ENCODE results near the gene NECAB3.

The NECAB3 gene

DNA sequence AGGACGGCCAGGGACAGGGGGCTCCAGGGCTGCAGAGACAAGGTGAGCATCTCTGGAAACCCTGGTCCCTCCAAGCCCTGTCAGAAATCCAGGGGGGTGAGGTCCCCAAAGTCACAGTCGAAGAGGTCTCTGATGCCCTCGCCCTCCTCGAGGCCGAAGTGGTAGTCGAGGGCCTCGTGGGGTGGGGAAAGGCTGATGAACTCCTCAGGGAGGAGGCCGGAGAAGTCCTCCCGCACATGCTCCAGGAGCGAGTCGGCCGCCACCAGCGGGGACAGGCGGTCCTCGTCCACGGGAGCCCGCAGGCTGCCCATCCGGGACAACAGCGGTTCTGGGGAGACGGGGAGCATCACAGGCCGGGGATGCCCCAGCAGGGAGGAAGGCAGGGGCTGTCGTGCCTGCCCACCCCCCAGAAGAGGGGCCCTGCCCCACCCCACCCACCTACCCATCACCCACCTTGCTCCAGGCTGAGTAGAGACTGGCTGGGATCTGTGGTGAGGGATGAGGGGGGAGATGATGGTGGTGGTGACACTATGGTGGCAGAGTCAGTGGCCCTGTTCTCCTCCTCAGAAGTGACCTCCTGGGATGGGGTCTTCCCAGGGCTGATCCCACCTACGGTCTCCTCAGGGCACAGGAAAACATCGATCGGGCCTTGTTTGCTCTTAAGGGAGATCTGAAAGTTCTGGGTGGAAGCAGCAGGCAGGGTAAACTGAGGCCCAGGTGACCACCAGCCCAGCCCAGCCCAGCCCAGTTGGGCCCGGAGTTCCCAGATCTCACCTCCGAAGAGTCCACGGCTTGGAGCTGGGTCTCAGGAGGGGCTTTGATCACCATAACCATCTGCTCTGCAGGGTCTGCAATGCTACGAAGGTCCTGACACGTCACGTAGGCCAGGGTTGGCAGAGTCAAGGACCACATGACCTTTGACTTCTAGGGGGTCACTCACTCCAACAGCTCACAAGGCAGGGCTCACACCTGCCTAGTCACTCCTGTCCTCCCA, 2.7 kb upstream of the NECAB3 start:
- Histone ChIP-seq H3K4me1 (ENCODE audit: control insufficient read depth, insufficient read depth, low read length, unreplicated experiment) (peaks cover 36% of the 10 kb centered on the region), H2AFZ (ENCODE audit: low read length, unreplicated experiment) (no peak overlapping the region), H3K4me3 (ENCODE audit: low read depth, low read length) (no peak overlapping the region), H3K36me3 (ENCODE audit: insufficient read depth, low read length) (0 out of 2 replicates have a peak, but pooled peaks cover 8% of the 10 kb centered on the region), H3K79me2 (ENCODE audit: control insufficient read depth, insufficient read depth, low read length, unreplicated experiment) (peaks cover 18% of the 10 kb centered on the region), H3K27ac (ENCODE audit: low read depth, low read length) (no peak overlapping the region), H3K27me3 (ENCODE audit: insufficient read depth, low read length) (no peaks in the 10 kb centered on the region)

DNA sequence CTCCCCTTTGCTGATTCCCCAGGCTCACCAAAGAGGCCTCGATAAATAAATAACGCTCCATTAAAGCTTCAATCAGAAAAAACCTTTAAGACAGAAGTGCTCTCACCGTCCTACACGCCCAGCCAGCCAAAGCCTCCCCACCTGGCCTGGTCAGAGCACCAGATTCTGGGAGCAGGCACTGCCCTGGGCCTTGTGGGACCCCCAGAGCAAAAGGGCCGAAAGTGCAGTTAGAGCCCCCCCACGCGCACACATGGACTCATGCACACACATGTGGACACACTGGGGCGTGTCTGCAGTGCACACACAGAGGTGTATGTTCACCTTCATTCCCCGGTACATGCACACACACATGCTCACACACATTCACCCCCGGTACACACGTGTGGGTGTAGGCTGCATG, 1.9 kb upstream of the NECAB3 start:
- Histone ChIP-seq H3K36me3 (ENCODE audit: insufficient read depth, low read length) (0 out of 2 replicates have a peak, but pooled peaks cover 8% of the 10 kb centered on the region), H3K27ac (ENCODE audit: low read depth, low read length) (no peak overlapping the region), H3K27me3 (ENCODE audit: insufficient read depth, low read length) (no peaks in the 10 kb centered on the region), H3K4me1 (ENCODE audit: control insufficient read depth, insufficient read depth, low read length, unreplicated experiment) (peaks cover 32% of the 10 kb centered on the region), H2AFZ (ENCODE audit: low read length, unreplicated experiment) (no peak overlapping the region), H3K4me3 (ENCODE audit: low read depth, low read length) (no peak overlapping the region), H3K79me2 (ENCODE audit: control insufficient read depth, insufficient read depth, low read length, unreplicated experiment) (peaks cover 13% of the 10 kb centered on the region)

DNA sequence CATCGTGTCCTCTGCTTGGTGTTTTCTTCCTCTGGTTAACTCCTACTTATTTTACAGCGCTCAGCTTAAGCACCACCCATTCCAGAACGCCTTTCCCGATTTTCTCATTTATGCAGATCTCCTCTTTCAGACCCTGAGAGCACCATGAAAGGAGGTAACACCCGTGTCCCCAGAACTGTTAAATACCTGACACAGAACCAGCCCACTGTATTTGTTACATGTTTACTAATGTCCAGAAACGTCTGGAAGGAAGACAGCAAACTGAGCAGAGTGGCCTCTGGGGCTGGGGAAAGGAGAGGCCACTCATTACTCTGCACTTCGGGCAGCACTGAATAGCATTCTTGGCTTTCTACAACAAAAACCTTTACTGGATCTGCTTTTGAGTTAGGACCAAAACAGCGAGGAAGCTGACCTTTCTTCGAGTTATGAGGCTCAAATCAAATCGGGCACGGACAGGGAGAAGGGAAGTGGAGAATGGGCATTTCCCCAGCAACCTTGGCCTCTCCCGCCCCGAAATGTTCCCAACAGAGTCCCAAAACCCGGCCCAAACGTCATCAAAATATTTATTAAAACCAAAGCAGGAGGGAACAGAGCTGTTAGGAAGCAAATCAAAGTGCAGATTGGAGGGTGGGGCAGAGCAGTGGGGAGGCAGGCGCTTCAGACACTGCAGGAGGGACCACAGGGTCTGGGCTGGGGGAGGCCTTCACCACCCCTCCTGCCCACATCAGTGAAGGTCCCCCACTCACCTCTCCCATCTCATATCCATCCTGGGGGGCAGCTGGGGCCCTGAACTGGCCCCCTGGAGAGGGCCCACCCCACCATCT, 1.1 kb upstream of the NECAB3 start:
- Histone ChIP-seq H3K27ac (ENCODE audit: low read depth, low read length) (peak overlapping the region; percentile 44), H2AFZ (ENCODE audit: low read length, unreplicated experiment) (no peak overlapping the region), H3K4me1 (ENCODE audit: control insufficient read depth, insufficient read depth, low read length, unreplicated experiment) (peaks cover 25% of the 10 kb centered on the region), H3K36me3 (ENCODE audit: insufficient read depth, low read length) (0 out of 2 replicates have a peak, but pooled peaks cover 8% of the 10 kb centered on the region), H3K79me2 (ENCODE audit: control insufficient read depth, insufficient read depth, low read length, unreplicated experiment) (peaks cover 13% of the 10 kb centered on the region), H3K4me3 (ENCODE audit: low read depth, low read length) (peak overlapping the region; percentile 88), H3K27me3 (ENCODE audit: insufficient read depth, low read length) (no peaks in the 10 kb centered on the region)

DNA sequence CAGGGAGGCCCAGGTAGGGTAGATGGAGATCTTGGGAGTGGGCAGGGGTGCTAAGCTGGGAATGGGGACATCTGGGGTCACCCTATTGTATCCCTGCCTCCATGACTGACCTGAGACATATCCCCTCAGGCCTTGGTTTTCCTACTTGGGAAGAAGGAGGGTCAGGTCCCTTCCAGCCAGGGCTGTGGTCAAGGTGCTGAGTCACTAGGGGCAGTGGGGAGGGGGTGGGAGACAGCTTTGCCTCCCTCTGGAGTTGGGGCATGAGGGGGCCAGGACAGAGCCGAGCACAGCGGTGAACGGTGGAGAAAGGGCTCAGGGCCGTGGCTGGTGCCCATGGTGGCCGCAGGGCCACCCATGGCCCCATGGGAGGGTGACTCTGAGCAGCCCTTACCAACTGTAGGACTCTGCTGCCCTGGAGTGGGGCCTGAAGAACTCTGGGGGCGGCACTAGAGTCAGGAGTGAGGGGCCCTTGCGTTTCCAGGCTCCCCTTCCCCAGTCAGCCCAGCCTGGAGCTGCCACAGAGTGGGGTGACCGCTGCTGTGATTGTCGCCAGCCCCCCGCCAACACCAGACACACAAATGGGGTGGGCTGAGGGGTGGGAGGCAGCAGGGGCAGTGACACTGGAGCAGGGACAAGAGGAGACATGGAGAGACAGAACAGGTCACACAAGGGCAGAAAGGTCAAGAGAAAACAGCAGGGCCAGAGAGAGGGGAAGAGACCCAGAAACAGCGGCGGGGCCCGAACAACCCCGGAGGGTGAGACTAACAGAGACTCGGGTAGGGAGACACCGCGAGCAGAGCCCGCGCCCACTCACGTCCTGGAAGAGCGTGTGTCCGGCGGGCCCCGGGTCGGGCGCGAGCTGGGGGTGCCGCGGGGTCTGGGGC, 576 bp downstream of the NECAB3 start:
- H3K27ac ChIP-seq (ENCODE audit: low read depth, low read length) = 0 out of 2 replicates have a peak overlapping the region, but pooled peaks have one; percentile 2
- H3K79me2 ChIP-seq (ENCODE audit: control insufficient read depth, insufficient read depth, low read length, unreplicated experiment) = peaks cover 13% of the 10 kb centered on the region
- no peaks in the 10 kb centered on the region for H3K27me3 ChIP-seq (ENCODE audit: insufficient read depth, low read length)
- peaks cover 22% of the 10 kb centered on the region for H3K4me1 ChIP-seq (ENCODE audit: control insufficient read depth, insufficient read depth, low read length, unreplicated experiment)
- H3K4me3 ChIP-seq (ENCODE audit: low read depth, low read length) = peak overlapping the region; percentile 88
- H2AFZ ChIP-seq (ENCODE audit: low read length, unreplicated experiment) = no peak overlapping the region
- H3K36me3 ChIP-seq (ENCODE audit: insufficient read depth, low read length) = 0 out of 2 replicates have a peak, but pooled peaks cover 8% of the 10 kb centered on the region

DNA sequence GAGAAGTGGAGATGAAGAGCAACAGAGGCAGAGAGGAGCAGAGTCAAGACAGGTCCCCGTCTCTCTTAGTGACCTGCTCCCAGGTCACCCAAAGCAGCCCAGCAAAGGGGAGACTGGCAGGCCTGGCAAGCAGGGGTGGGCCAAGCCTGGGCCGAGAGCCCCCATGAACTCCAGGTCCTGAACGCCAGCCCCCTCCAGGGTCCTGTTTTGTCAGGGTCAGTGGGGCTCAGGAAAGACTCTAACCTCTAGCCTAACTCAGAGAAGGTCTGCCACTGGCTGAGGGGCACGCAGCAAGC, 1.2 kb downstream of the NECAB3 start:
- peak overlapping the region; percentile 88 for H3K4me3 ChIP-seq (ENCODE audit: low read depth, low read length)
- H3K79me2 ChIP-seq (ENCODE audit: control insufficient read depth, insufficient read depth, low read length, unreplicated experiment) = peaks cover 13% of the 10 kb centered on the region
- no peak overlapping the region for H2AFZ ChIP-seq (ENCODE audit: low read length, unreplicated experiment)
- 0 out of 2 replicates have a peak, but pooled peaks cover 8% of the 10 kb centered on the region for H3K36me3 ChIP-seq (ENCODE audit: insufficient read depth, low read length)
- H3K27me3 ChIP-seq (ENCODE audit: insufficient read depth, low read length) = no peaks in the 10 kb centered on the region
- H3K27ac ChIP-seq (ENCODE audit: low read depth, low read length) = no peak overlapping the region
- peaks cover 25% of the 10 kb centered on the region for H3K4me1 ChIP-seq (ENCODE audit: control insufficient read depth, insufficient read depth, low read length, unreplicated experiment)

DNA sequence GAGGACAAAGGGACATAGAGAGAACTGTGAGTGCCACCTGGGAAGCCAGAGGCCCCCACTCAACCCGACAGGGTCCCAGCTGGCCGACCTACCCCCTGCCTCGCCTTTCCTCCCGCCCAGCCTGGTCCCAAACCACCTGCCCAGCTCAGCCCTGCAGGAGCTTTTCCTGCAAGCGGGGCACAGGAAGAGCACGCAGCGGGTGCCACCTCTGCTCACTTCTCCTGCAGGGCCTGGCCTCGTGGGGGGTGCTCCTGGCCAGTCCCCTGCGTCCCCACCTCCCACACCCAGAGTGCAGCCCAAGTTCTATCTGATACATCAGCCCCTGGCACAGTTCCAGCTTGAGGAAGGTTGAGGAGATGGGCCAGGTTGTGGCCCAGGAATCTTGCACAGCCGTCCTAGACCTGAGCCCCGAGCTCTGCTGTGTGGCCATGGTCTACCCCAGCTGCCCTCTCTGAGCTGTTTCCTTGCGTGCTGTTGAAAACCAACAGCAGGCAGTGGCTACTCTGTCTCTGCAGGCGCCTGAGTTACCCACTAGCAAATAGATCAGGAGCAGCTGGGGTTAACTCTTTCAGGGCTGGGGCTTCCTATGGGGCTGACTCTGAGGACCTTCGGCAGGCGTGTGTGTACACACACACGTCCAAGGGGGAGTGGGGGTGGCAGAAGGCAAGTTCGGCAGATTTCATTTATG, 1.7 kb downstream of the NECAB3 start:
- Histone ChIP-seq H3K79me2 (ENCODE audit: control insufficient read depth, insufficient read depth, low read length, unreplicated experiment) (peaks cover 13% of the 10 kb centered on the region), H3K4me1 (ENCODE audit: control insufficient read depth, insufficient read depth, low read length, unreplicated experiment) (peaks cover 26% of the 10 kb centered on the region), H3K4me3 (ENCODE audit: low read depth, low read length) (peak overlapping the region; percentile 88), H3K27me3 (ENCODE audit: insufficient read depth, low read length) (no peaks in the 10 kb centered on the region), H3K27ac (ENCODE audit: low read depth, low read length) (no peak overlapping the region), H3K36me3 (ENCODE audit: insufficient read depth, low read length) (0 out of 2 replicates have a peak, but pooled peaks cover 5% of the 10 kb centered on the region), H2AFZ (ENCODE audit: low read length, unreplicated experiment) (no peak overlapping the region)

DNA sequence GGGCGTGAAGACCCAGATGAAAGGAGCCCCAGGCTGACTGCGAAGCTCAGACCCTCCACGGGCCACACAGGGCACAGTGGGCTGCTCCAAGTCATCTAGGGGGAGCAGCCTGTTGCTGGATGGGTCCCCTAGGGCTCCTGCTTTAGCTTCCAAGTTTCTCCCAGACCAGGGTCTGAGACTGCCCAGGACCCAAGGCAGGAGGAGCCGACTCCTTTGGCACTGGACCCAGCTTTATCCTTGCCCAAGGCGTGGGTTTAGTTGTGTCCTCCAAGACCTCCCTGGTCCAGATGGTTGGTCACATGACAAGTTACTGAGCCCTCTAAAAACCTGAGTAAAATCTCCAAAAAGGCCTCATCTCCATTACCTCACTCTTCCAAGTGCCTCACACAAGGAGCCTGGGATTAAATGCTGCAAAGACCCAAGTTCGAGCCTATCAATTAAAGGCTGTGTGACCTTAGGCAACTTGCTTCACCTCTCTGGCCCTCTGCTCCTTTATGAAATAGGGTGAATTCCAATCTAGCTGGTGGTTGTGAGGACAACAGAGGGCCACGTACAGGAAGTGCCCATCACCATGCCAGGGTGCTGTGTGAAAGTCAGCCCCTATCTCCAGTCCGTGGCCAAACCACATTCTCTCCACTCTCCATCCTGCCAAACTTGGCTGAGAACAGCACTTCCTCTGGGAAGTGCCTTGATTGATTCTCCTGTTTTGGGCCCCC, 2.5 kb downstream of the NECAB3 start:
- no peak overlapping the region for H3K4me3 ChIP-seq (ENCODE audit: low read depth, low read length)
- peaks cover 13% of the 10 kb centered on the region for H3K79me2 ChIP-seq (ENCODE audit: control insufficient read depth, insufficient read depth, low read length, unreplicated experiment)
- H2AFZ ChIP-seq (ENCODE audit: low read length, unreplicated experiment) = no peak overlapping the region
- no peak overlapping the region for H3K27ac ChIP-seq (ENCODE audit: low read depth, low read length)
- no peaks in the 10 kb centered on the region for H3K36me3 ChIP-seq (ENCODE audit: insufficient read depth, low read length)
- H3K27me3 ChIP-seq (ENCODE audit: insufficient read depth, low read length) = no peaks in the 10 kb centered on the region
- H3K4me1 ChIP-seq (ENCODE audit: control insufficient read depth, insufficient read depth, low read length, unreplicated experiment) = peaks cover 26% of the 10 kb centered on the region

DNA sequence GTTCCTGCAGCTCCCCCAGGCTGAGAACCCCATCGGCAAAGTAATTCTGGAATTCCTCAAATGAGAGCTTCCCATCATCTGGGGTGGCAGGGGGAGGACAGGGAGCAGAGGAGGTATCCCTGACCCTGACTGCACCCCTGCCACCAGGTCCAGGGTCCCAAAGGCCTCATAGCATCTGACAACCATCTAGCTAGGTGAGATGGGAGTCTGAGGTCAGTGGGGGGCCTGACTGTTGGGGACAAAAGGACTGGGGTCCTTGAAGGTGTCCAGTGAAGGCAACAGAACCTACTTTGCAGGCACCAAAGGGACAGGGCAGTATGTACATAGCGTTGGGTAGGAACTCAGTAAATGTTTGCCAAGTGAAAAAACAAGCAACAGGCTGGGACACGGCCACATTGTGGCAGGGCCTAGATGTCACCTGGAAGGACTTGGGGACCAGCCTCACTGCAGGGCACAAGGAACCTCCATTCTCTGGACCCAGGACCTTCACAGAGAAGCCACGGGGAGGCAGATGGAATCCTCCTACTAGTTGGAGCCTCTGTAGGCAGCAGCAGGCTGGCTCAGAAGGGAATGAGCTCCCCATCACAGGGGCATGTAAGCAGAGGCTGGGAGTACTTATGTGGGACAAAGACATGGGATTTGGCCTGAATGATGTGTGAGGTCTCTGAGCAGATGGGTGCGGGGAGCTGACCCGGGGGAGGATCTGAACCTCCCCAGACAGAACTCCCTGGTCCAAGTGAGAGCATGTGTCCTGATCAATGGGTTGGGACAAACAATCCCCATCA, 3.3 kb downstream of the NECAB3 start:
- Histone ChIP-seq H3K27me3 (ENCODE audit: insufficient read depth, low read length) (no peaks in the 10 kb centered on the region), H3K27ac (ENCODE audit: low read depth, low read length) (no peak overlapping the region), H3K79me2 (ENCODE audit: control insufficient read depth, insufficient read depth, low read length, unreplicated experiment) (peaks cover 13% of the 10 kb centered on the region), H2AFZ (ENCODE audit: low read length, unreplicated experiment) (no peak overlapping the region), H3K4me3 (ENCODE audit: low read depth, low read length) (no peak overlapping the region), H3K4me1 (ENCODE audit: control insufficient read depth, insufficient read depth, low read length, unreplicated experiment) (peaks cover 32% of the 10 kb centered on the region), H3K36me3 (ENCODE audit: insufficient read depth, low read length) (no peaks in the 10 kb centered on the region)

Data from ACC112 (cell line).